Stimulated activated effector memory CD8-positive, alpha-beta T cell treated with anti-CD3 and anti-CD28 coated beads, Interleukin-12 subunit alpha, Interleukin-12 subunit beta, amount 100 ng/mL, for 72 hours (primary cell): ENCODE results near the gene RTL10.
A peak's percentile ranks its signal among the peaks of the same experiment; 100 is the strongest.

ENCODE experiments used
- ATAC-seq: fragments of 150-1000 bp; cut with Tn5 transposase; 2 replicates; pipeline ENCODE4 v1.10.0; 2021
- DNase-seq, 2 donors: peaks; one replicate each; pipeline ENCODE4 v3.0.0; 2021 to 2022; ENCODE audit warnings: low spot score in 2 of 2
- H3K27ac Mint-ChIP-seq: one replicate; pipeline ENCODE4 v1.8.0; 2022; ENCODE audit warnings: mild to moderate bottlenecking, mixed read lengths
- H3K36me3 Mint-ChIP-seq: one replicate; pipeline ENCODE4 v1.8.0; 2022; ENCODE audit warnings: mild to moderate bottlenecking, mixed read lengths
- H3K4me1 Mint-ChIP-seq: one replicate; pipeline ENCODE4 v1.8.0; 2022; ENCODE audit warnings: mixed read lengths
- H3K4me3 Mint-ChIP-seq: one replicate; pipeline ENCODE4 v1.8.0; 2022; ENCODE audit warnings: mild to moderate bottlenecking, mixed read lengths
- H3K9me3 Mint-ChIP-seq: one replicate; pipeline ENCODE4 v1.8.0; 2022; ENCODE audit warnings: mixed read lengths

The RTL10 gene

DNA sequence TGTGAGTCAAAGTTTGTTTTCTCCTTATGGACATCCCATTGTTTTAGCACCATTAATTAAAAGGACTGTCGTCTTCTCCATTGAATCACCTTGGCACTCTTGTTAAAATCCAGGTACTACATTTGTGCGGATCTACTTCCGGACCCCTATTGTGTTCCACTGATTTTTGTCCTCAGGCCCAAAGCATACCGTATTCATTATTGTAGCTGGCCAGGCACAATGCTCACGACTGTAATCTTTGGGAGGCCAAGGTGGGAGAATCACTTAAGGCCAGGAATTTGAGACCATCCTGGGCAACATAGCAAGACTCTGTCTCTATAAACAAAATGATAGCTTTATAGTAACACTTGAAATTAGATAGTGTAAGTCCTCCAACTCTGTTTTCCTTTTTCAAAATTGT is 8.9 kb upstream of the RTL10 start:
- Mint-ChIP-seq H3K9me3 (no peaks in the 10 kb centered on the region), H3K36me3 (no peaks in the 10 kb centered on the region), H3K4me1 (no peaks in the 10 kb centered on the region), H3K4me3 (no peak overlapping the region), H3K27ac (peak overlapping the region; percentile 33)
- ATAC-seq, result no peak
- DNase-seq, result no peak

DNA sequence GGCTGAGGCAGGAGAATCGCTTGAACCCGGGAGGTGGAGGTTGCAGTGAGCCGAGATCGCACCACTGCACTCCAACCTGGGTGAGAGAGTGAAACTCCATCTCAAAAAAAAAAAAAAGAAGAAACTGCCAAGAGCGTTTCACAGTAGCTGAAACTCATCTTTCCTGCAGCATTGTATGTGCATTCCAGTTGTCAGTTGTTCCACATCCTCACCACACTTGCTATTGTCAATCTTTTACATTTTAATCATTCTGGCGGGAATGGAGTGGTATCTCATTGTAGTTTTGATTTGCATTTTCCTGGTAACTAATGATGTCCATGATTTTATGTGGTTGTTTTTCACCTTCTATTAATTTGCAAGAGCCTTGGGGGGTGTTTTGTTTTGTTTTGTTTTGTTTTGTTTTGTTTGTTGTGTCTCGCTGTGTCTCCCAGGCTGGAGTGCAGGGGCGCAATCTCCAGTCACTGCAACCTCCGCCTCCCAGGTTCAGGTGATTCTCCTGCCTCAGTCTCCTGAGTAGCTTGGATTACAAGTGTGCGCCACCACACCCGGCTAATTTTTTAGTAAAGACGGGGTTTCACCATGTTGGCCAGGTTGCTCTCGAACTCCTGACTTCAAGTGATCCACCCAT is 8.1 kb upstream of the RTL10 start:
- DNase-seq, result no peak
- Mint-ChIP-seq H3K9me3 (no peaks in the 10 kb centered on the region), H3K36me3 (no peaks in the 10 kb centered on the region), H3K4me1 (peaks cover 3% of the 10 kb centered on the region), H3K27ac (peak overlapping the region; percentile 33), H3K4me3 (no peak overlapping the region)
- ATAC-seq, result no peak

DNA sequence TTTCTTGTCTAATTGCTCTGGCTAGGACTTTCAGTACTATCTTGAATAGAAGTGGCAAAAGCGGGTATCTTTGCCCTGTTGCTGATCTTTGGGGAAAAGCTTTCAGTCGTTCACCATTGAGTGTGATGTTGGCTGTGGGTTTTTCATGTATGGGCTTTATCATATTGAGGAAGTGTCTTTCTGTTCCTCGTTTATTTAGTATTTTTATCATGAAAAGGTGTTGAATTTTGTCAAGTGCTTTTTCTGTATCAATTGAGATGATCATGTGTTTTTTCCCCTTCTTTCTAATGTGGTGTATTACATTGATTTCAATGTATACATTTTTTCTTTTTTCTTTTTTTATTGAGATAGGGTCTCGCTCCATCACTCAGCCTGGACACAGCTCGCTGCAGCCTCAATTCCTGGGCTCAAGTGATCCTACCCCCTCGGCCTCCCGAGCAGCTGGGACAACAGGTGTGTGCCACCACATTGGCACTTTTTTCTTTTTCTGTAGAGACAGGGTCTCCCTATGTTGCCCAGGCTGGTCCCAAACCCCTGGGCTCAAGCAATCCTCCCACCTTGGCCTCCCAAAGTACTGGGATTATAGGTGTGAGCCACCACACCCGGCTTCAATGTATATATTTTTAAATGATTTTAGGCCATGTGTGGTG is 5.3 kb upstream of the RTL10 start:
- Mint-ChIP-seq H3K27ac (no peak overlapping the region), H3K36me3 (peaks cover 4% of the 10 kb centered on the region), H3K4me1 (peaks cover 12% of the 10 kb centered on the region), H3K9me3 (no peaks in the 10 kb centered on the region), H3K4me3 (no peak overlapping the region)
- DNase-seq (no peak), ATAC-seq (no peak)

DNA sequence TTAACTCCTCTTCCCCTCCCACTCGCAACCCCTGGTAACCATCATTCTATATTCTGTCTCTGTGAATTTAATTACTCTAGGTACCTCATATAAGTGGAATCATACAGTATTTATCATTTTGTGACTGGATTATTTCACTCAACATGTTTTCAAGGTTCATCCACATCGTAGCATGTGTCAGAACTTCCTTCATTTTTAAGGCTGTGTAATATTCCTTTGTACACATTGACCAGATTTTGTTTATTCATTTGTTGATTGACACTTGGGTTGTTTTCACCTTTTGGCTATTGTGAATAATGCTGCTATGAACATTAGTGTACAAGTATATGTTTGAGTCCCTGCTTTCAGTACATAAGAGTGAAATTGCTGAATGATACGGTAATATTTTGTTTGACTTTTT is 2.7 kb upstream of the RTL10 start:
- Mint-ChIP-seq H3K36me3 (peaks cover 11% of the 10 kb centered on the region), H3K9me3 (no peaks in the 10 kb centered on the region), H3K4me3 (no peak overlapping the region), H3K4me1 (peaks cover 31% of the 10 kb centered on the region), H3K27ac (peak overlapping the region; percentile 43)
- DNase-seq (peak in 1 of 2 donors; percentile 12), ATAC-seq (no peak)

GRCh38 chr22:19855504-19856409 is 1.1 kb upstream of the RTL10 start:
- ATAC-seq (peak; percentile 57), DNase-seq (peak; percentile 39 to 86)
- H3K27ac Mint-ChIP-seq, result peak overlapping the region; percentile 96
- H3K4me3 Mint-ChIP-seq, result peak overlapping the region; percentile 98
- peaks cover 39% of the 10 kb centered on the region for H3K4me1 Mint-ChIP-seq
- peaks cover 19% of the 10 kb centered on the region for H3K36me3 Mint-ChIP-seq
- H3K9me3 Mint-ChIP-seq, result no peaks in the 10 kb centered on the region

DNA sequence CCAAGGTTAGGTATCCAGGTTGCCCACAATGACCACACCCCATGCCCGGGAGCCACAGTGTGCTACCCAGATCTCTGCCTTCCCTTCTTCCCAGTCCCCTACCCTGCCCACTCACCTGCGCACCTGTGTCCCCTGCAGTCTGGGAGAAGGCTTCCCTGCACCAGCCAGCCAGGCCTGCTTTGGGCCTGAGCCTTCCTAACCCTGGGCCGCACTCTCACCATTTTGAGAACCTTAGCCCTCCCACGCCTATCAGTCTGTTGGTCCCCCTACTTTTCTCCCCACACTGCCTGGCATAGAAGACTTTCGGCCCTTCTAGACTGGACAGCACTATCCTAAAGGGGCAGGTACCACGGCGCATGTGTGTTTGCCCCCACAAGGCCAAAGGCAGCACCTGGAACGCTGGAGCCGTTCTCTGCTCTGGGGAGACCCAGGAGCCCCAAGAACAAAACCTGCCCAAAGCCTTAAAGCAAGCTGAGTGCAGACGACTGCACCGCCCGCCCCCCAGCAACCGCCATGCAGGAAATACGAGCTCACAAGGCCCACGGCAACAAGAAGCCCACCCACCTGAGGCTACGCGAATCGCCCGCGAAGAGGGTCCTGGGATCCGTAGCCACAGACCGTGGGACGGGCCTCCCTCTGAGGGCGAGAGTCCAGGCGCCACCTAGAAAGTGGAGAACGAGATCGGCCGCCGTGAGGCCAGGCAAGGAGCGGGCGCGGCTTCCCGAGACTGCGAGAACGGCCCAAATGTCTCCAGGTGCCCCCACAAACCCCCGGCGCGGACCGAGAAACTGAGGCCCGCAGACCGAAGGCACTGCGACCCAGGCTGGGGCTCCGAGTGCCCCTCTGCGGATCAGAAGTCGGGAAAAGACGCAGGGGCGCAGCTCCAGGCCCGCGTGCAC is 546 bp downstream of the RTL10 start:
- DNase-seq (peak in 1 of 2 donors; percentile 66), ATAC-seq (no peak)
- peaks cover 48% of the 10 kb centered on the region for H3K4me1 Mint-ChIP-seq
- H3K9me3 Mint-ChIP-seq, result no peaks in the 10 kb centered on the region
- H3K4me3 Mint-ChIP-seq, result peak overlapping the region; percentile 98
- peaks cover 19% of the 10 kb centered on the region for H3K36me3 Mint-ChIP-seq
- peak overlapping the region; percentile 96 for H3K27ac Mint-ChIP-seq

- Mint-ChIP-seq H3K4me3 (peak overlapping the region; percentile 98), H3K36me3 (peaks cover 19% of the 10 kb centered on the region), H3K4me1 (peaks cover 48% of the 10 kb centered on the region), H3K27ac (peak overlapping the region; percentile 96), H3K9me3 (no peaks in the 10 kb centered on the region)
- no peak for ATAC-seq
- no peak for DNase-seq
Observed at GRCh38 chr22:19853058-19853878, 1.4 kb downstream of the RTL10 start.

- ATAC-seq (no peak), DNase-seq (peak in 1 of 2 donors; percentile 46)
- Mint-ChIP-seq H3K4me1 (peaks cover 42% of the 10 kb centered on the region), H3K9me3 (no peaks in the 10 kb centered on the region), H3K36me3 (peaks cover 19% of the 10 kb centered on the region), H3K27ac (peak overlapping the region; percentile 96), H3K4me3 (peak overlapping the region; percentile 98)
Observed at GRCh38 chr22:19852177-19852781, 2.4 kb downstream of the RTL10 start.

DNA sequence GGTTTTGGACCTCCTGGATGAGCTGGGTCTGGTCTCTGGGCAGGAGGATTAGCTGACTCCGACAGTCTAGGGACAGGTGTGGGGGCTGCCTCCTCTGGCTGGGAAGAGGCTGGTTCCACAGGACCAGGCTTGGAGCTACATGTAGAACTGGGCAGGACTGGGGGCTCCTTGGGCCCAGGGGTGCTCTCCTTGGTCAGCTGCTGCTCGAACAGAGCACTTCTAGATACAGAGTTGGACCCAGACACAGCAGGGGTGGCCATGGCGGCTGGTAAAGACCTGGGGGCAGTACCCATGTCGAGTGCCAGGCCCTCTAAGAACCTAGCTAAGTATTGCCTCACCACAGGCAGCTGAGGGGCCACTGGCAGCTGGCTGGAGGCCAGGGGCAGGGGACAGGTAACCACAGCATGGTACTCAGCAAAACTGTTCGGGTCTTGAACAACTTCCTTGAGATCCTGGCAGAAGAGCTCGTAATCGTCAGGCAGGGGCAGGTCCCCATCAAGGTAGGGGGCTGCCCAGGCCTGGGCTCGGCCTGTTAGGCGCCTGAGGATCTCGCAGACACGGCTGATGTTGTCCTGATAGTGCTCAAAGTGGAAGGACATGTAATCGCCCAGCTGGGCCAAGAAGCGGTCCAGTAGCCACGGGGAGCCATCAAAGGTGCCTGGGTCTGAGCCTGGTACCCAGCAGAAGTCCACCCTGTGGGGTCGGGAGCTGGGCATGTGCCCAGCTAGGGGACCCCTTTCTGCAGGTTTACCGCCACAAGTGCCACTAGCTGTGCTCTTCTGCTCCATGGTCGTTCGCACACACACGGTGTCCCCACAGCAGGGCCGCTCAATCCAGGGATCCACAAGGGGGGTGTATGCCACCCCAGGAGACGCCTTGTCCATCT is 3.1 kb downstream of the RTL10 start:
- peak overlapping the region; percentile 98 for H3K4me3 Mint-ChIP-seq
- no peak for ATAC-seq
- peak overlapping the region; percentile 96 for H3K27ac Mint-ChIP-seq
- H3K4me1 Mint-ChIP-seq, result peaks cover 42% of the 10 kb centered on the region
- peak in 1 of 2 donors; percentile 40 for DNase-seq
- H3K9me3 Mint-ChIP-seq, result no peaks in the 10 kb centered on the region
- H3K36me3 Mint-ChIP-seq, result peaks cover 19% of the 10 kb centered on the region

DNA sequence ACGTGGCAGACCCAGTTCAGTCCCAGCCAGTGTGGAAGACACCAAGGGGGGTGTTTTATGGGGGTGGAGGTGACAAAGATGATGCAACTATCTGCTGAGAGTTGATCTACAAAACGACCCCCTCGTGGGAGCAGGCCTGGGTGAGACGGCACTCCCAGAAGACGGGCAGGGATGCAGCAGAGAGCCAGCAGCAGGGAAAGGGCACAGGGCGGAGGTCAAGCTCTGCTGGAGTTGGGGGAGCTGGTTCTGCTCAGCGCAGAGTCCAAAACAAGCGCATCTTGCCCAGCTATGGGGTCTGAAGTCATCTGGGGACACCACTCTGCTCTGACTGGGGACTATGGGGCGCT is 3.9 kb downstream of the RTL10 start:
- no peaks in the 10 kb centered on the region for H3K9me3 Mint-ChIP-seq
- H3K36me3 Mint-ChIP-seq, result peaks cover 14% of the 10 kb centered on the region
- H3K4me1 Mint-ChIP-seq, result peaks cover 37% of the 10 kb centered on the region
- DNase-seq (peak in 1 of 2 donors; percentile 46), ATAC-seq (no peak)
- no peak overlapping the region for H3K4me3 Mint-ChIP-seq
- peak overlapping the region; percentile 64 for H3K27ac Mint-ChIP-seq

DNA sequence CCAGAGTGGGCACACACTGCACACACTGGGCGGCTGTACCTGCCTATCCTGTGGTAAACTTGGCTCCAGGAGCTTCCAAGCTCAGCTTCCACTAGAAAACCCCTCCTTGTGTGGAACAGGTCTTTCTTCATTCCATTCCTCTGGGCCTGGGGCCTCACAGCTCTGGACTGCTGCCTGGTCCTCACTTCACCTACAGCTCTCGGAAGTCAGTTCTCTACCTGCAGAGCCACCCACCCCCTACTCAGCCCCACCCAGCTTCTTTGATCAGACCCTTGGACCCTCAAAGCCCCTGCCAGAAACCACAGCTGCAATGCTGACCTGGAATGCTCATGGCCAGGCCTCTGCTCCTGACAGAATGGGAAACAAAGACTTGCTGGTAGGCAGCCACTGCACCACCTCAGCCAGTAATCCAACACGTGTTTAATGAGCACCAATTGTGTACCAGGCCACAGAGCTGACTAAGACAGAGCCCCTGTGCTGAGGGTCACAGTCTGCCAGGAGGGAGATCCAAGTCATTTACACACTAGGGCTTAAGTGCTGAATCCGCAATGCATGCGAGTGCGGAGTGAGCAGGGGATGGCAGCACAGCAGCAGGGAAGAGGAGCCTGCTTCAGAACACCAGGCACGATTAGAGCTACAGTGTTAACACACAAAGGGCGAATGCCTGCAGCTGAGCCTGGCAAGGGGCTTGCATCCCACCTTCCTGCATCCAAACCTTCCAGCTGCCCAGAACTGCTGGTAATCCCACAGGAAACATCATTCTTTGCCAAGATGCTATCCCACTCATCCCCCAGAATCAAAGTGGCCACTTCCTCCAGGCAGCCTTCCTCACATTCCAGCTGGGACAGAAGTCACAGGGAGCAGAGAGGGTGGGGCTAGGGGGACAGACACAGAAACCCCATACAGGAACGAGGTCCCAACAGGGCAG is 4.6 kb downstream of the RTL10 start:
- H3K27ac Mint-ChIP-seq, result peak overlapping the region; percentile 64

More for the DNA sequence above, 4.6 kb downstream of the RTL10 start:
- peaks cover 41% of the 10 kb centered on the region for H3K4me1 Mint-ChIP-seq
- no peak overlapping the region for H3K4me3 Mint-ChIP-seq
- H3K36me3 Mint-ChIP-seq, result peaks cover 14% of the 10 kb centered on the region
- no peaks in the 10 kb centered on the region for H3K9me3 Mint-ChIP-seq
- ATAC-seq (no peak), DNase-seq (peak in 1 of 2 donors; percentile 45)
